GM18511 (cell line): ENCODE results near the gene GCSAML.

Source experiments
- ATAC-seq: cut with Tn5 transposase; IDR thresholded peaks from one replicate; pipeline ENCODE4 v1.9.1; 2021; ENCODE audit warnings: mild to moderate bottlenecking, moderate library complexity; ENCODE audit not compliant: unreplicated experiment

GCSAML gene

DNA sequence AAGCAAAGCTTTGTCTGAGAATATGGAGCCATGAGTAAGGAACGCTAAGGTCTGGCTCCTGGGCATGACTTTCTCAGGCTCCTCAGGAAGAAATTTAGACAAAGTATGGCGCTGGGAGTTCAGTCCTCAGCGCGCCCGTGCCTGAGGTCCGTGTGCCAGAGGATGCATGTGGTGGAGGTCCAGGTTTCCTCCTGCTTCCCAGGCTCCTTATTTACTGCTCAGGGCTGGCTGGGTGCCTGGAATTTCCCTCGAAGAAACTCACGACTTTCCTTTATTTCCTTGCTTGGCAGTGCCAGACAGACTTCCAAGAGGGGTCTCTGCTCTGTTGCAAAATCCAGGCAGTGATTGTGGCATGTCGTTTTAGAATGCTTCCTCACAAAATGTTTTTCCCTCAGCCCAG lies 13.3 kb downstream of the GCSAML start:
- ATAC-seq, result no peak

DNA sequence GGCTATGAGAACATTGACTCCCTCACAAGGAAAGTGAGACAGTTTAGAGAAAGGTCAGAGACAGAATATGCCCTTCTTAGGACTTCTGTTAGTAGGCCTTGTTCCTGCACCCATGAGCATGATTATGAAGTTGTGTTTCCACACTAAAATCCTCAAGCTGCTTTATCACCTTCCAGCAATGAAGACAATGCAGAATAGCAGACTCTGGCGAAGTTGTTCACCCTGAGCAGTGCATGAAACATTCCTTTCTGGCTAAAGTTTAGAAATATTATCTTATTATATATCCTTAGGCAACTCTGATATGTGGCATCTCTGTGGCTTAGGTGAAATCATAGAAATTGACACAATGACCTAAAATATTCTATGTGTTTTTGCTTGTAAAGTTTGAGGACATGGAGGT lies 25.3 kb downstream of the GCSAML start:
- ATAC-seq, result no peak

DNA sequence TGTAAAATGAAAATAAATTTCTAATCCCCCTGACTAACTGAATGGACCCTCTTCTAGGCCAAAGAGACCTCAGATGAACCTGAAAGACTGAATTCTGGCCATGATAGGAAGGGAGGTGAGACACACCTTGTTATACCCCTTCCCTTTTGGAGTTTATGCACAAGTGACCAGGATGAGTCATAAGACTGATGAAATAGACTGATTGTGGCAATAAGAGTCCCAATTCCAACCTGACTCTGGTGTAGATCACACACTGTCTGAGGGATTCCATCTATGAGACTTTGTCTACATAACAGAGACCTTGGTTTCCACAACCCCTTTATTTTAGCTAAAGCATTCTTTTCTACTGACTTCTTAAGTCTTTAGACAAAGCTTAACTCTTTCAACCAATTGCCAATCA lies 25.7 kb downstream of the GCSAML start:
- no peak for ATAC-seq

DNA sequence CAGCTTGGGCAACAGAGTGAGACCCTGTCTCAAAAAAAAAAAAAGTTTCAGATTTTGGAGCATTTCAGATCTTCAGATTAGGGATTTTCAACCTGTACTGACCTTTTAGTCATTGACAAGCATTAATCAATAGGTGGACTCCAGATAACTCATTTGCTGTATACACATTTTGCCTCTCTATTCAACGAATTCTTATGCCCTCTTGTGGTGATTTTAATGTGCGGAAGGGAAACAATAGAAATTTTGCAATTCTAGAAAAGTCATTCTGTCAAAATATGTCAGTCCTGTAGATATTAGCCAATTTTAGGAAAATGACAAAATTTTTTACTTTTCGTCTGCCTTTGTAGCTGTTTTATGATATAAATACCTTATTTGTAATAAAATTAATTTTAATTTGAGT lies 27.6 kb downstream of the GCSAML start:
- no peak for ATAC-seq

DNA sequence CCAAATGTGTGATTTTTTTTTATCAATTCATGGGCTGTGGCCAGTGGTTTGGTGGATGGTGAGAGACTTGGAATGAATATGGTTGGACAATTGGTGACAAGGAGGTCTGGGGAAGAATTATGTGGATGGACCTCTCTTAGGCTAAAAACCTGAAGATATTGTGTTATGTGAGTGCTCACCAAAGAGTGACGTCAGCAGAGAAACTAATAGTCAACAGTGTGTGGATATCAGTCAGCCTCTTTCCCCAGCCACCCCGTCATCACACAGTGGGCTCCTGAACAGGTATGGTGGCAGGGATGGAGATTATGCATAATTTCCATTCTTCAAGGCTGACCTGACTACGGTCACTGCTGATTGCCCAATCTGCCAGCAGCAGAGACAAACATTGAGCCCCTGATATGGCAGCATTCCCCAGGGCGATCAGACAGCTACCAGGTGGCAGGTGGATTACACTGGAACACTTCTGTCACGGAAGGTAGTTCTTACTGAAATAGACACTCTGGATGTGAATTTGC lies 30.1 kb downstream of the GCSAML start:
- no peak for ATAC-seq

DNA sequence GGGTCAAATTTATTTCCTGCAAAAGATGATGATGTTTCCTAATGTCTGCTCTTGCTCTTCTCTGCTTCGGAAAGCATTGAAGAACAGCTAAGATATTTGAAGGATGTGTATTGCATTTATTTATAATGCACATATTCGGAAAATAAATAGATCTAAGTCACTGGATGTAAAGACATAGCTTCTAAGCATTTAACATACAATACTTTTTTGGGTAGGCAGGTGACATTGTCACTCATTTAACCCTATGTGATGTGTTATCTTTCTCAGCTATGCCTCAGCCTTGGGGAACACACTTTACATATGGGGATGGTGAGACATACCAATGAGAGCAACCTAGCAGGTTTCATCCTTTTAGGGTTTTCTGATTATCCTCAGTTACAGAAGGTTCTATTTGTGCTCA lies 39.1 kb downstream of the GCSAML start, which contains the start of gene OR2G2:
Gene OR2G2, plus strand, starts transcription at position 301 of the 400 bp plus-strand sequence. Its CDS starts 0 bp downstream, at position 301.
- no peak for ATAC-seq

DNA sequence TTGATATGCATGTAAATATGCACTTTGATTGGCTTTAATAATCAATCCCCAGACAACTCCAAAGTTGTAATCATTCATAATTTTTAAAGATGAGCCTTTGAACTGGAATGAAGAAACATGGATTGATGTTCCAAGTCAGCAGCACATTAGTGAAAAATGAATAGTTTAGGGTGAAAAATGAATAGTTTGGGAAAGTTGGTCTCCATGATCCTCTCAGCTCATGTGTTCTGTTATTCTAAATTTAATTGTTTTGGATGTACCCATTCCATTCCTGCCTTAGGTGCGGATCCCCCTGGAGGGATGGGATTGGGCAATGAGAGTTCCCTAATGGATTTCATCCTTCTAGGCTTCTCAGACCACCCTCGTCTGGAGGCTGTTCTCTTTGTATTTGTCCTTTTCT lies 56.4 kb downstream of the GCSAML start, which contains the start of gene OR2G3:
Gene OR2G3, plus strand, starts transcription at position 301 of the 400 bp plus-strand sequence. Its CDS starts 0 bp downstream, at position 301.
- ATAC-seq, result no peak

DNA sequence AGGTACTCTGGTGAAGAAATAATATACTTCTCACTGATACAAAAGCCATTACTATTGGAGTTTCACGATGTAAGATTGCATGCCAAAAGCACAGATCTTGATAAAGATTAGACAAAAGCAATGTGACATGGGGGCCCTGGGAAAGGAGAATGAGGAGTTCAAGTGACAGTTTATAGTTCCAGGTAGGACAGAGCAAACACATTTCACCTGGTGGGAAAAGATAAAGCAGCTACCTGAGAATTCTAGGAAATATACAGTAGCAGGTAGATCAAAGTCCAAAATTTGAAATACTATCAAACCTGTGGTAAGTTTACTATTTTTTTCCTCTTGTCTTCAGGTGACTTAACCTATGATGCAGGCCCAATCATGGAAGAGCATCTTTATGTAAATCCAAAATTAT lies 64.5 kb downstream of the GCSAML start:
- ATAC-seq, result no peak

DNA sequence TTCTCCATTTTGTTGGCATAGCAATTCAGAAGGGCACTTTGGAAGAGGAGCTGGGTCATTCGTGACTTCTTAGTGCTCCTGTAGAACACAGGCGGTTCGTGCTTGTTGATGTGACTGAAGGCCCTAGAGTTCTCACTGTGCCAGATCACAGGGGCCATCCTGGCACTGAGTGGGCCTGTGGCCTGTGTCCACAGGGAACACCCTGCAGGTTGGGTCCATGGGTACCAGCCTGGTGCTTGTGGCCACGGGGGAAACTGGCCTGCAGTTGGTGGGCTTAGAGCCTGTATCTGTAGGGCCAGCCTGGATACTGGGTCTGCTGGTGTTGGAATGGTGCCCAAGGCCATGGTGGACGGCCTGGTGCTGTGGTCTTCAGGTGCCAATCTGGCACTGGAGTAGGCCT lies 65.7 kb downstream of the GCSAML start:
- no peak for ATAC-seq
